ENCODE measurements around the gene RIMOC1. TPM values are rescaled to one million over a fixed set of nuclear protein-coding genes. Genes with fewer than 3 reads are reported as not detected.

The RIMOC1 gene
- total and polyA plus RNA-seq, 2 donors (not counting 1 experiment from before 2014, with no cell fraction given): 5.3 to 33.1 TPM

GRCh38 chr5:41876678-41877077, 27.5 kb upstream of the RIMOC1 start:
- no peak overlapping the region for H3K4me2 ChIP-seq (replicated peaks; ENCODE audit: low read depth, low read length, poor library complexity, severe bottlenecking)

GRCh38 chr5:41877408-41877807, 26.7 kb upstream of the RIMOC1 start:
- intact Hi-C loops (cut with micrococcal nuclease): loop anchor here (10.0 kb wide), 1 partner anchor 1247 kb away; the partner anchor contains the start of gene ZNF131
- H2AFZ ChIP-seq (ENCODE audit: insufficient read depth, low read depth, low read length, poor library complexity, severe bottlenecking): no peak overlapping the region
- H3K36me3 ChIP-seq (replicated peaks in 1 of 2; ENCODE audit: control extremely low read depth in 1 of 2, control insufficient read depth in 1 of 2, extremely low read depth in 1 of 2, insufficient read depth in 2 of 2, low read length in 1 of 2): no peaks in the 10 kb centered on the region
- 100% methylated on average over 1 of the region's 1 CpG for WGBS (ENCODE audit: insufficient coverage)
- ChIA-PET POLR2A (no interaction called here), CTCF (interaction anchor here (1.1 kb wide), 1 partner anchor 179 kb away, joined by 3 read pairs; no protein-coding TSS in a partner anchor)
- H3K9ac ChIP-seq (ENCODE audit: low read length): no peak overlapping the region
- peaks cover 33% of the 10 kb centered on the region for H3K27me3 Mint-ChIP-seq
- no peaks in the 10 kb centered on the region for H3K4me1 Mint-ChIP-seq
- no peak for ATAC-seq (ENCODE audit: low read depth)
- no peak for DNase-seq
- H3K27me3 ChIP-seq (replicated peaks in 1 of 4; ENCODE audit: control extremely low read depth in 1 of 4, control insufficient read depth in 3 of 4, insufficient read depth in 4 of 4, low read length in 3 of 4): peaks cover 0 to 8% (median 1%) of the 10 kb centered on the region in 4 experiments
- H3K4me1 ChIP-seq (ENCODE audit: control insufficient read depth in 2 of 2, insufficient read depth in 2 of 2, low read length in 2 of 2): no peaks in the 10 kb centered on the region
- H3K4me3 Mint-ChIP-seq: no peak overlapping the region
- no peaks in the 10 kb centered on the region for H3K79me2 ChIP-seq (ENCODE audit: control insufficient read depth, insufficient read depth, low read length)
- H4K20me1 ChIP-seq (ENCODE audit: control insufficient read depth, insufficient read depth, low read length, poor library complexity, severe bottlenecking): no peaks in the 10 kb centered on the region
- H3K9me3 ChIP-seq (ENCODE audit: control extremely low read depth in 1 of 3, control insufficient read depth in 2 of 3, insufficient read depth in 1 of 3, low read length in 2 of 3): no peaks in the 10 kb centered on the region
- H3K4me3 ChIP-seq (ENCODE audit: control extremely low read depth in 1 of 5, extremely low read depth in 1 of 5, insufficient read depth in 1 of 5, low read depth in 2 of 5, low read length in 4 of 5): no peak overlapping the region
- no peak overlapping the region for H3K27ac ChIP-seq (ENCODE audit: low read length in 2 of 2)
- H3K4me2 ChIP-seq (replicated peaks; ENCODE audit: low read depth, low read length, poor library complexity, severe bottlenecking): no peak overlapping the region
- no peak overlapping the region for H3K27ac Mint-ChIP-seq
- no peak for TF ChIP-seq EZH2 (IDR thresholded peaks at IDR 0.05; ENCODE audit: borderline replicate concordance, insufficient read depth, low read depth, low read length, poor library complexity, severe bottlenecking)
- TF ChIP-seq CTCF (IDR thresholded peaks at IDR 0.05): no peak
- no peaks in the 10 kb centered on the region for H3K9me3 Mint-ChIP-seq (ENCODE audit: insufficient read depth)

More at GRCh38 chr5:41876678-41877077, 27.5 kb upstream of the RIMOC1 start:
- Histone ChIP-seq H3K79me2 (ENCODE audit: control insufficient read depth, insufficient read depth, low read length) (no peaks in the 10 kb centered on the region), H3K9me3 (ENCODE audit: control extremely low read depth in 1 of 3, control insufficient read depth in 2 of 3, insufficient read depth in 1 of 3, low read length in 2 of 3) (no peaks in the 10 kb centered on the region), H3K27ac (ENCODE audit: low read length in 2 of 2) (no peak overlapping the region), H4K20me1 (ENCODE audit: control insufficient read depth, insufficient read depth, low read length, poor library complexity, severe bottlenecking) (no peaks in the 10 kb centered on the region), H3K36me3 (replicated peaks in 1 of 2; ENCODE audit: control extremely low read depth in 1 of 2, control insufficient read depth in 1 of 2, extremely low read depth in 1 of 2, insufficient read depth in 2 of 2, low read length in 1 of 2) (no peaks in the 10 kb centered on the region), H2AFZ (ENCODE audit: insufficient read depth, low read depth, low read length, poor library complexity, severe bottlenecking) (no peak overlapping the region), H3K27me3 (replicated peaks in 1 of 4; ENCODE audit: control extremely low read depth in 1 of 4, control insufficient read depth in 3 of 4, insufficient read depth in 4 of 4, low read length in 3 of 4) (peaks cover 0 to 8% (median 1%) of the 10 kb centered on the region in 4 experiments), H3K4me3 (ENCODE audit: control extremely low read depth in 1 of 5, extremely low read depth in 1 of 5, insufficient read depth in 1 of 5, low read depth in 2 of 5, low read length in 4 of 5) (no peak overlapping the region), H3K9ac (ENCODE audit: low read length) (no peak overlapping the region), H3K4me1 (ENCODE audit: control insufficient read depth in 2 of 2, insufficient read depth in 2 of 2, low read length in 2 of 2) (no peaks in the 10 kb centered on the region)
- no peak for DNase-seq
- intact Hi-C loops (cut with micrococcal nuclease): loop anchor here (10.0 kb wide), 1 partner anchor 1248 kb away; the partner anchor contains the start of gene ZNF131
- Mint-ChIP-seq H3K27me3 (peaks cover 33% of the 10 kb centered on the region), H3K4me1 (no peaks in the 10 kb centered on the region), H3K4me3 (no peak overlapping the region), H3K27ac (no peak overlapping the region), H3K9me3 (ENCODE audit: insufficient read depth) (no peaks in the 10 kb centered on the region)
- no peak for ATAC-seq (ENCODE audit: low read depth)
- ChIA-PET POLR2A (no interaction called here), CTCF (interaction anchor here (1.1 kb wide), 1 partner anchor 180 kb away, joined by 3 read pairs; no protein-coding TSS in a partner anchor)
- no CpG with 5 or more reads among the region's 2 CpGs for WGBS (ENCODE audit: insufficient coverage)
- TF ChIP-seq EZH2 (IDR thresholded peaks at IDR 0.05; ENCODE audit: borderline replicate concordance, insufficient read depth, low read depth, low read length, poor library complexity, severe bottlenecking) (no peak), CTCF (IDR thresholded peaks at IDR 0.05) (no peak)

Data from B cell (primary cell).